GM21390 (cell line): ENCODE results near the gene DNM1.
A peak's percentile ranks its signal among the peaks of the same experiment; 100 is the strongest.

Experiments
- ATAC-seq: cut with Tn5 transposase; IDR thresholded peaks from one replicate; pipeline ENCODE4 v1.9.1; 2021; ENCODE audit not compliant: unreplicated experiment

Gene DNM1

GRCh38 chr9:128204858-128205257 is 1.7 kb downstream of the DNM1 start:
- no peak for ATAC-seq

GRCh38 chr9:128205296-128205944 is 2.2 kb downstream of the DNM1 start:
- ATAC-seq: no peak

- no peak for ATAC-seq
Measured at GRCh38 chr9:128206484-128206883, 3.3 kb downstream of the DNM1 start.

DNA sequence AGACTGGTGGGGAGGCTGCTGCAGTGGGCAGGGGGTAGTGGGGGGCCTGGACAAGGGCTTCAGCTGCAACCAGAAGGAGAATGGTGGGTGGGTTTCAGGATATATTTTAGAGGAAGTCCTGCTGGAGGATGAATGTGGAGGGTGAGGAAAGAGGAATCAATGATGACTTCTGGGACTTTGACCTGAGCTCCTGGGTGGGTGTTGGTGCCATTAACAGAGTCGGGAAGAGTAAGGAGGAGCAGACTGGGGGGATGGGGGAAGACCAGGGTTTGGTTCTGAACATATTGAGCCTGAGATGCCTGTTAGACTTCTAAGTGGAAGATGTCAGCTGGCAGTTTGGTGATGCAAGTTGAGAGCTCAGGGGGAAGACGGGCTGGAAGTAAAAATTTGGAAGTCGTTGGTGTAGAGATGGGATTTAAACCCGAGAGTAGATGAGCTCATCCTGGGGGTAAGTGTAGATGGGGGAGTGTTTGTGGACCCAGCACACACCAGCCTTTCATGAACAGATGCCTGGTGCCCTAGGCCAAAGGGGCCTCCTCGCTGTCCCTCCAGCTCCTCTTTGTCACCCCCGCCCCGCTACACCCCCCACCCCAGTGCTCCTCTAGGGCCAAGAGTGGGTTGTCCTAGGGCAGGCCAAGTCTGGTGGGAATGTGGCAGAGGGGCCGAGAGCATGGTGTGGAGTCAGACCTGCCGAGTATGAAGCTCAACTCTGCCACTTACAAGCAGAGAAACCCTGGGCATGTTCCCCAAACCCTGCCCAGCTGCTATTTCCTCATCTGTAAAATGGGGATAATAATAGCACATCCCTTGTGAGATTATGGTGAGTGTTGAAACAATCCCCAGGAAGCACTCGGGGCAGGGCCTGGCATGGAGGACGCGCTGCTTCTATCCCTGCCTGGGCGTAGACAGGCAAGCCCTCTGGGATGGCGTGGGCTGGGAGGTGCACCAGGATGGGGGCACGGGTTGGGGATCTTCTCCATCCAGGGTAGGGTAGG is 4.0 kb downstream of the DNM1 start:
- ATAC-seq: no peak

DNA sequence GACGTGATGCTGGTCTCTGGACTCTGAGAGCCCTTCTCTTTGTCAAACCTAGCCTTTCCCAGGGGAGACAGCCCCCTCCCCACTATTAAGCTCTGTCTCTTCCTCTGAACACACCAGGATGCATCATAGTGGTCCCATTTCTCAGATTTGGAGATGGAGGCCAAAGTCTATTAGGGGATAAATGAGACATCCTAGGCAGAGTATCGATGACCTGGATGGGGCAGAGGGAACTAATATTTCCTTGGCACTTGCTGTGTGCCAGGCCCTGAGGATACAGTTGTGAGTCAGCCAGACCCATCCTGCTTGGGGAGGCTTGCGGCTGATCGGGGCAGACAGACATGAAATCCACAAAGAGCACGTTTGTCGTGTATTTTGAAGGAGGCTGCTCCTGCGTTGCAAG is 5.2 kb downstream of the DNM1 start:
- no peak for ATAC-seq

- no peak for ATAC-seq
Measured at GRCh38 chr9:128208946-128209669, 5.9 kb downstream of the DNM1 start.

DNA sequence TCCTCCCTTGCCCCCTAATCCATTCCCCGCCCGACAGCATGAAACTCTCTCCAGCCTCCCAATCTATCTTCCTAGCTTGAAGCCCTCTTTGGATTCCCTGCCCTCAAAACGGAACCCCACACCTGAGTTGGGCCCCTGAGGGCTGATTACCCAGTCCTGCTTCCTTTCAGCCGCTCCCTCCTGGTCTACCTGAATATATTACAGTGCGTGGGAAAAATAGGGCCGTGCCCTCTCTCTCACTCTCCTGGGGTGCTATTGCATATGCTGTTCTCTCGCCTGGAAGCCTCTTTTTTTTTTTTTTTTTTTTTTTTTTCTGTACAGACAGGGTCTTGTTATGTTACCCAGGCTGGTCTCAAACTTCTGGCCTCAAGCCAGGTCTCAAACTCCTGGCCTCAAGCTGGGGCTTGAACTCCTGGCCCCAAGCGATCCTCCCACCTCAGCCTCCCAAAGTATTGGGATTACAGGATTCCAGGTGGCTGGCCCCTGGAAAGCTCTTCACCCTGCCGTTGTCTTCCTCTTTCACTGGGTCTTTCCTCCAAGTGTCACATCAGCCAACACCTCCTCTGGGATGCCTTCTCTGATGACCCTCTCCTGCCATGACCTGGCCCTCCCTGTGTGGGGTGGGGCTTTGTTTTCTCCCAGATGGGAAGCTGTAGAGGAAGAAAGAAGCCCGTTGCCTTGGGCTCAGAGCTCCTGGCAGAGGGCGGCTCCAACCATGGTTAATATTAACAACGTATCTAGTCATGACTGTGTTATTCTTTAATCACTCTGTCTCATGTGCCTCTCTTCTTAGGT is 8.2 kb downstream of the DNM1 start:
- no peak for ATAC-seq

DNA sequence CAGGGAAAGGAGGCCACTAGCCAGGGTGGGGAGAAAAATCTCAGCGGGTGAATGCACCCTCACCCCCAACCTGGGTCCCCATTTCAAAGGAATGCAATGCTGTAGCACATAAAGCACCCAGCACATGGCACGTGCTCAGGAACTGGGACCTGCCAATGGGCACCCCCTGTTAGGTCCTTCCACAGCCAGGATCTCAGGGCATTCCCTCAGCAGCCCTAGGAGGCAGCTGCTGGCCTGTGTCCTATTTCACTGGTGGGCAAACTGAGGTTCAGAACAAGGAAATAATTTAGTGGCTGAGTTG is 8.8 kb downstream of the DNM1 start:
- ATAC-seq: no peak

GRCh38 chr9:128213746-128214497 is 10.7 kb downstream of the DNM1 start:
- no peak for ATAC-seq

GRCh38 chr9:128214571-128215490 is 11.7 kb downstream of the DNM1 start:
- ATAC-seq: no peak

- ATAC-seq: no peak
Measured at GRCh38 chr9:128215491-128216409, 12.6 kb downstream of the DNM1 start.

GRCh38 chr9:128216781-128217553 is 13.8 kb downstream of the DNM1 start:
- ATAC-seq: no peak

- no peak for ATAC-seq
Measured at GRCh38 chr9:128218172-128218517, 15.0 kb downstream of the DNM1 start.

GRCh38 chr9:128218518-128219389 is 15.6 kb downstream of the DNM1 start:
- peak; percentile 75 for ATAC-seq

DNA sequence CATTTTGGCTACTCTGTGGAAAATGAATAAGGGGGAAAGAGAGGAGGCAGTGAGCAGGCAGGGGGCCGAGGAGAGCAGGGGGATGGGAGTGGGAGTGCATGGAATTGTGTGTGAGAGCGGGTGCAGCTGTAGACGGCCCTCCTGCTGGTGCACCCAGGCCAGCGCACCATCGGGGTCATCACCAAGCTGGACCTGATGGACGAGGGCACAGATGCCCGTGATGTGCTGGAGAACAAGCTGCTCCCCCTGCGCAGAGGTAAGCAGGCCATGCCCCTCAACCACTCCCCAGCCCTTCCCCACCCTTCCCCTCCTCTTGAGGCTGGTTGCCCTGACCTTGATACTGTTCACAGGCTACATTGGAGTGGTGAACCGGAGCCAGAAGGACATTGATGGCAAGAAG is 16.7 kb downstream of the DNM1 start:
- ATAC-seq: no peak

- ATAC-seq: no peak
Measured at GRCh38 chr9:128222026-128222425, 18.8 kb downstream of the DNM1 start.
